ENCODE data around the gene DUSP16. TPM values are rescaled to one million over a fixed set of nuclear protein-coding genes. Genes with fewer than 3 reads are reported as not detected.
"Not testable (repeated sequence)": the region's sequence is repeated elsewhere in the genome, so short reads cannot be mapped to it uniquely, and the experiment has no call there.

DUSP16 gene
- total RNA-seq, 1 experiment from 2014 or later, result 5.3 TPM

GRCh38 chr12:12592930-12593329, 30.3 kb upstream of the DUSP16 start:
- Histone ChIP-seq H3K27ac (no peak overlapping the region), H3K9me3 (replicated peaks) (no peaks in the 10 kb centered on the region; the same call in 1 of the 2 replicates), H3K27me3 (no peaks in the 10 kb centered on the region), H3K36me3 (no peaks in the 10 kb centered on the region), H3K4me3 (no peak overlapping the region), H3K4me1 (no peaks in the 10 kb centered on the region)
- DNase-seq, result no peak

- Histone ChIP-seq H3K4me1 (no peaks in the 10 kb centered on the region), H3K4me3 (no peak overlapping the region), H3K27me3 (no peaks in the 10 kb centered on the region), H3K27ac (no peak overlapping the region), H3K9me3 (replicated peaks) (no peaks in the 10 kb centered on the region; the same call in 1 of the 2 replicates), H3K36me3 (no peaks in the 10 kb centered on the region)
- no peak for DNase-seq
These were observed 28.3 kb upstream of the DUSP16 start for GRCh38 chr12:12590961-12591360.

- H3K4me1 ChIP-seq; H3K9me3 ChIP-seq (replicated peaks); H3K27me3 ChIP-seq; DNase-seq; H3K36me3 ChIP-seq; H3K27ac ChIP-seq; H3K4me3 ChIP-seq: not testable (repeated sequence)
These were observed 25.8 kb upstream of the DUSP16 start for GRCh38 chr12:12588436-12588835.

- Histone ChIP-seq H3K9me3 (replicated peaks) (no peaks in the 10 kb centered on the region; the same call in 1 of the 2 replicates), H3K27ac (no peak overlapping the region), H3K4me3 (no peak overlapping the region), H3K36me3 (no peaks in the 10 kb centered on the region), H3K27me3 (no peaks in the 10 kb centered on the region), H3K4me1 (no peaks in the 10 kb centered on the region)
- DNase-seq, result no peak
These were observed 25.2 kb upstream of the DUSP16 start for GRCh38 chr12:12587878-12588277.

- Histone ChIP-seq H3K27me3 (no peaks in the 10 kb centered on the region), H3K4me3 (no peak overlapping the region), H3K36me3 (no peaks in the 10 kb centered on the region), H3K27ac (no peak overlapping the region), H3K4me1 (no peaks in the 10 kb centered on the region), H3K9me3 (replicated peaks) (no peaks in the 10 kb centered on the region; the same call in 1 of the 2 replicates)
- no peak for DNase-seq
These were observed 24.4 kb upstream of the DUSP16 start for GRCh38 chr12:12586879-12587675.

GRCh38 chr12:12585115-12585863, 22.6 kb upstream of the DUSP16 start:
- no peak for DNase-seq
- Histone ChIP-seq H3K4me3 (no peak overlapping the region), H3K9me3 (replicated peaks) (no peaks in the 10 kb centered on the region; the same call in 1 of the 2 replicates), H3K27me3 (no peaks in the 10 kb centered on the region), H3K36me3 (no peaks in the 10 kb centered on the region), H3K27ac (no peak overlapping the region), H3K4me1 (peaks cover 3% of the 10 kb centered on the region; the same call in 1 of the 2 replicates)

- Histone ChIP-seq H3K4me3 (no peak overlapping the region), H3K9me3 (replicated peaks) (no peaks in the 10 kb centered on the region; the same call in 1 of the 2 replicates), H3K36me3 (no peaks in the 10 kb centered on the region), H3K4me1 (peaks cover 3% of the 10 kb centered on the region; the same call in 1 of the 2 replicates), H3K27me3 (no peaks in the 10 kb centered on the region), H3K27ac (no peak overlapping the region)
- no peak for DNase-seq
These were observed 21.0 kb upstream of the DUSP16 start for GRCh38 chr12:12583510-12584178.

GRCh38 chr12:12582895-12583303, 20.2 kb upstream of the DUSP16 start:
- H3K27me3 ChIP-seq, result no peaks in the 10 kb centered on the region
- DNase-seq, result no peak
- no peak overlapping the region for H3K4me3 ChIP-seq
- no peak overlapping the region for H3K27ac ChIP-seq
- no peaks in the 10 kb centered on the region for H3K36me3 ChIP-seq
- H3K4me1 ChIP-seq, result peaks cover 3% of the 10 kb centered on the region; the same call in 1 of the 2 replicates
- H3K9me3 ChIP-seq (replicated peaks), result no peaks in the 10 kb centered on the region

GRCh38 chr12:12582193-12582881, 19.7 kb upstream of the DUSP16 start:
- H3K9me3 ChIP-seq (replicated peaks), result no peaks in the 10 kb centered on the region
- H3K4me3 ChIP-seq, result no peak overlapping the region
- H3K27ac ChIP-seq, result no peak overlapping the region
- H3K27me3 ChIP-seq, result no peaks in the 10 kb centered on the region
- no peaks in the 10 kb centered on the region for H3K36me3 ChIP-seq
- DNase-seq, result no peak
- peaks cover 3% of the 10 kb centered on the region; the same call in 1 of the 2 replicates for H3K4me1 ChIP-seq

GRCh38 chr12:12580716-12581115, 18.1 kb upstream of the DUSP16 start:
- H3K4me3 ChIP-seq; H3K27ac ChIP-seq; H3K9me3 ChIP-seq (replicated peaks); H3K4me1 ChIP-seq; H3K27me3 ChIP-seq; DNase-seq; H3K36me3 ChIP-seq: not testable (repeated sequence)

GRCh38 chr12:12577786-12578185, 15.1 kb upstream of the DUSP16 start:
- H3K9me3 ChIP-seq (replicated peaks), result no peaks in the 10 kb centered on the region
- H3K4me1 ChIP-seq, result peaks cover 3% of the 10 kb centered on the region; the same call in 1 of the 2 replicates
- no peak overlapping the region for H3K27ac ChIP-seq
- no peaks in the 10 kb centered on the region for H3K36me3 ChIP-seq
- H3K27me3 ChIP-seq, result no peaks in the 10 kb centered on the region
- no peak for DNase-seq
- H3K4me3 ChIP-seq, result no peak overlapping the region

GRCh38 chr12:12572659-12573058, 10.0 kb upstream of the DUSP16 start:
- Histone ChIP-seq H3K9me3 (replicated peaks) (no peaks in the 10 kb centered on the region), H3K36me3 (no peaks in the 10 kb centered on the region), H3K27ac (no peak overlapping the region), H3K4me3 (no peak overlapping the region), H3K27me3 (no peaks in the 10 kb centered on the region), H3K4me1 (no peaks in the 10 kb centered on the region)
- no peak for DNase-seq

- not testable (repeated sequence) for H3K4me3 ChIP-seq; H3K27ac ChIP-seq; H3K36me3 ChIP-seq; H3K27me3 ChIP-seq; H3K4me1 ChIP-seq; DNase-seq; H3K9me3 ChIP-seq (replicated peaks)
These were observed 3.3 kb upstream of the DUSP16 start for GRCh38 chr12:12565971-12566370.

GRCh38 chr12:12564911-12565310, 2.2 kb upstream of the DUSP16 start:
- Histone ChIP-seq H3K4me1 (peaks cover 13% of the 10 kb centered on the region), H3K4me3 (no peak overlapping the region)

More at GRCh38 chr12:12564911-12565310, 2.2 kb upstream of the DUSP16 start:
- Histone ChIP-seq H3K9me3 (replicated peaks) (no peaks in the 10 kb centered on the region), H3K36me3 (no peaks in the 10 kb centered on the region), H3K27ac (no peak overlapping the region), H3K27me3 (no peaks in the 10 kb centered on the region)
- no peak for DNase-seq
